Hypothalamus (tissue), 51 donors: ENCODE results near the gene IRF6.

ENCODE experiments used
- DNase-seq, 51 donors: peaks; one replicate each; lab custom pipeline; 2025; lab: John Stamatoyannopoulos, UW

Gene IRF6

DNA sequence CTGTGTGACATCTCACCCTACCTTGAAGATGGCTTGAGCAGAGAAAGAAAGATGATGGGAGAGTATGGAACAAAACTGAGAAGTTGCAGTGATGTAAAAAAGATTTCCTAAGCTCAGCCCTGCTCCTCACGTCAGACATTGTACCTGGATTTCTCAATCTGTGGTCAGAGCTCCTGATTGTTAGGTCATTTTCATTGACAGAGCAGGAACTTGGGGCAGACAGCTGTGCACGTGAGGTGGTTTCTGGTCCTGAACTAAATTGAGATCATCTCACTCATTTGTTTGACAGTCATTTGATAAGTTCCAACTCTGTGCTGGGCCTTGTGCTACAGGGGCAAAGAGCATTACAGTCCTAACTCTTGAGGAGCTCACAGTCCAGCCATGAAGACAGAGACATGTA, 39.9 kb downstream of the IRF6 start:
- no peak for DNase-seq

DNA sequence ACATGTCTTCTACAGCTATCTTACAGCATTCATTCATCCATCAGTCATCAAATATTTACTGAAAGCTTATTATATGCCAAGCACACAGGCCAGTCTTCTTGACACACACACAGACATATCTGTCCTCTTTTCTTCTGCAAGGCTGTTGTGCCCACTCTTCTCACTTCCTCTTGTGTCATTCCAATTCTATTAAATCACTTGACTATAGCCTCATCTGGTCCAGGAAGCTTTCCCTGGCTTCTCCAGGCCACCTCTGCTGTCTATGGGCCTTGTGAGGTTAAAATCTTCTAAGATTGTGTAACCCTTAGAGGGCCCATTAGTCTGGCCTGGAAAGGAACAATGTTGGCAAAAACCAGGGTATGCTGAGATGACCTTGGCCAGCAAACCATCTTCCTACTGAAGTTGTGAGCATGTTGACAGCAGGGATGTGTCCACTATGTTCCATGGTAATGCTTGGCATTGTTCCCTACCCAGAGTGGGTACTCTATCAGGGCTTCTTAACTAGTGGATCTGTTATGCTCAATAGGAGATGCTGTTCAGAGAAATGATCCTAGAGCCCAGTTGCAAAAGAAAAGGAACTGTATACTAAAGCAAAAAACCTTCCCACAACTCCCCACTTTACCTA, 44.8 kb downstream of the IRF6 start:
- DNase-seq, result no peak

DNA sequence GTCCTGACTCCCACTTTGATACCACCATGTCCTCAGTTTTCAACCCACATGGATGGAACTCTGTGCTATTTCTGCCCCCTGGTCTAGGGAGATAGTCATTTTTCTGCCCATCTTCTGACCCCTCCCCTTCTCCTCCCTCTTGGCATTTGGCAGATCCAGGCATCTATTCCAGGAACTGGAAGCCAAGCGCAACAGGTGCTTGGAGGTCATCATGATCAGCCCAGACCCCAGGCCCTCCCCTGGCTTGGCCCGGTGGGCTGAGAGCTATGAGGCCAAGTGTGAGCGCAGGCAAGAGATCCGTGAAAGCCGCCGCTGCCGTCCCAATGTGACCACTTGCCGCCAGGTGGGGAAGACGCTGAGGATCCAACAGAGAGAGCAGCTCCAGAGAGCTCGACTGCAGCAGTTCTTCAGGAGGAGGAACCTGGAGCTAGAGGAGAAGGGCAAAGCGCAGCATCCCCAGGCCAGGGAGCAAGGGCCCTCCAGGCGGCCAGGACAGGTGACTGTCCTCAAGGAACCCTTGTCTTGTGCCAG, 46.0 kb downstream of the IRF6 start:
- no peak for DNase-seq

DNA sequence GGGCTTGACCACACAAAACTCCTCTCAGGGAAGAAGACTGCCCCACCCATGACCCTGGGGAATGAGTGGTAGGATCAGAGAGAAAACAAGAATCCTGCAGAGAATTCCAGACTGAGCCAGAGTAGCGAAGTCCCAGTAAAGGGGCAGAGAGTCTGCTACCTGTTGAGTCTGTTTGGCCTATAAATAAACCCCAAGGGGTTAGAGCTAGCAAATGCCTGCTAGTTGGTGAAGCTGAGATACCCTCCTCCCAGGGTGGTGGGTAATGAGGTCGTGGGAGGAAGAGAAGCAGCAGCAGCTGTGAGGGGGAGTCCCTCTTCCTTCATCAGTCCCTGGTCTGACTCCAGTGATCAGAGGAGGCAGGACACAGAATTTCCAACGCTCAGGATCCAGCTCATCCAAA, 47.5 kb downstream of the IRF6 start:
- DNase-seq, result no peak

DNA sequence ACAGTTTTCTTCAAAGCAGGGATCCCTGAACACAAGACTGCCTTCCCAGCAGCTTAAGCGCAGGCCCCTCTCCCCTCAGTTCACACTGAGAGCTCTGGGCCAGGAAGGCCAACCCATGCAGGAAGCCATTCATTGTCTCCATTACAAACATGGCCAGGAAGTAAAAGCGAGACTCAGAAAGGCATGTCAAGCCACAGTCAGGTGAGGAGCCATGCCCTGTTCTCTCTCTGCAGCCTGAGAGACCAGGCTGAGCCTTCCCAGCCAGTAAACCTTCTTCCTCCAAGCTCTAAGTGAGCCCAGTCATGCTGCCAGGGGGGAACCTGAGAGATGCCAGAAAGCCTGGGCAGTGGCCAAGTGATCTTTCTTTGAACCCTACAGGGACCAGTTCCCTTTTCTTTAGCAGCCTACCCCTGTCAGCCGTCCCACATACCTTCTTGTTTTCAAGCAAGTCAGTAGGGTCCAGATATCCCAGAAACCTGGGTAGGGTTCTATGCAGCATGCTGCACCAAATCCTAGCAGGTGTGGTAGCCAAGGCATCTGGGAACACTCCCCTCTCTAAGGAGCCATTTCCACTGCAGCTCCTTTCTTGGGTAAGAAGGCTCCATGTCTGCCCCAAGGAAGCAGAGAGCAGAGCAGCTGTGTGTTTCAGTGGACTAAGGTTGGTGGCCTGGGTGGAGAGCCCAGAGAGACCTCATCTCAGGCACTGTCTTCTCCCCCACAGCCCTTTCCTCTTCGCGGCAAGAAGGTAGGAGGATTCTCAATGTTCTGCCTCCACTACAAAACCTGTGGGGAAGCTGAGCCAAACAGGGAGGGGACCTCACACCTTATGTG, 49.1 kb downstream of the IRF6 start:
- DNase-seq, result peak in 17 of 51 donors; percentile 3 to 50 (median 12)

DNA sequence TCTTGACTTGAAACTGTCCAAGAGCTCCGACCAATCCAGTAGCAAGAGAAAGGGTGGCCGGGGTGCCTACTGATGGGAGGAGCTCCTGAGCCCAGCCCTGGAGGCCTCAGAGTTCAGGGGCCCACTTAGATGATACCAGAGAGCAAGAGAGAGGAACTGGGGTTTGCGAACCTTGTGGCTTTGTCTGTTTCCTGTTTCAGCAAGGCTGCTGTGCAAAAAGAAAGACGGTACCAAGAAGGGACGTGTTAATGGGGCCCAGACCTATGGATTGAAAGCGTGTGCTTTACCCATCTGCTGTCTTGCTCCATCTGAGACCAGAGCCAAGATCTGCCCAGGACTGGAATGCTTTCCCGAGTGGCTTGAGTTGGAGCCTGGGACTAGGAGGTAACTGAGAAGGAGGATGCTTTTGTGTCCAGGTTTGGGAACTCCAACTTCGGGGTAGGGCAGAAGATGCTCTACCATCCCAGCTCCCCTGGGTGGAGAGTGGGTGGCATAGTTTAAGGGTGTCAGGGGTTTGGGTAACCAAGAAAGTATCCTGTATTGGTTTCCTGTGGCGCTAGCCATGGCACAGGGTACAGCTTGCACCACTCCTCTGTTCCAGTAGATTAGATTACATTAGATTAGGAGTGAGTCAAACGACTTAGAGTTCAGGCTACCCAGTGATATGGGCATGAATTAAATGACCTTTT, 49.9 kb downstream of the IRF6 start, which contains the start of gene TRAF3IP3:
TRAF3IP3 (plus strand) TSS at position 128 of the 689 bp plus-strand sequence. CDS start 3,987 bp downstream, outside the sequence.
- peak in 13 of 51 donors; percentile 6 to 35 (median 16) for DNase-seq

DNA sequence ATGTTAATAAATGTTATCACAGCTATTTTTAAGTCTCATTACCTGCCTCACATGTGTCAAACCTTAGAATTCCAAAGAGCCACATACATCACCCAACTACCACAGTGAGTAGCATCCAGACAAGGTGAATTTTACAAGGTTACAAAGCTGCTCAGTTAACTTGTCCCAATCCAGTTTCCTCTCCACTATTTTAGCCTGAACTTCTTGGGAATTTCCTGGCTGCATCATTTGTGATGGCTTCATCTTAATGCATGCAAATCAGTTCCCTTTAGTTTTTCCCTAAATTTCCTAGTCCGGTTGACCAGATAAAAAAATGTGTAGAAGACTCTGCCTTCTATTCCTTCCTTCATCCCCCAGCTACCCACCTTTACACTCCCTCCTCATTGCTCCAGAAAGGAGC, 50.7 kb downstream of the IRF6 start:
- no peak for DNase-seq

DNA sequence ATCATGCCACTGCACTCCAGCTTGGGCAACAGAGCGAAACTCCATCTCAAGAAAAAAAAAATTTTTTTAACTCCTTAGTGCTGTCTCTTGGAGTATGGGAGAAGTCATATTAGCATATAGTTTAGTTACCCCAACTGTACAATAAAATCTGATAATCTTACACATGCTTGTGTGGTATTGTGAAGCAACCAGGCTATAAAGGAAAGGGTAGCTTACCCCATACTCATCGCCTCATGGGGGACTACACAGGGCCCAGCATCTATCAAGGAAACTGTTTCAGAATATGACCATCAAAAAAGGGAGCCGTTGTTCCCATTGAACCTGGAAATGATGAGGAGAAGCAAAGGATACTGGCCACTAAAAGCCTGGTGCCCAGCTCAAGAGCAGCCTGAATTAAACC, 53.1 kb downstream of the IRF6 start:
- DNase-seq, result no peak

DNA sequence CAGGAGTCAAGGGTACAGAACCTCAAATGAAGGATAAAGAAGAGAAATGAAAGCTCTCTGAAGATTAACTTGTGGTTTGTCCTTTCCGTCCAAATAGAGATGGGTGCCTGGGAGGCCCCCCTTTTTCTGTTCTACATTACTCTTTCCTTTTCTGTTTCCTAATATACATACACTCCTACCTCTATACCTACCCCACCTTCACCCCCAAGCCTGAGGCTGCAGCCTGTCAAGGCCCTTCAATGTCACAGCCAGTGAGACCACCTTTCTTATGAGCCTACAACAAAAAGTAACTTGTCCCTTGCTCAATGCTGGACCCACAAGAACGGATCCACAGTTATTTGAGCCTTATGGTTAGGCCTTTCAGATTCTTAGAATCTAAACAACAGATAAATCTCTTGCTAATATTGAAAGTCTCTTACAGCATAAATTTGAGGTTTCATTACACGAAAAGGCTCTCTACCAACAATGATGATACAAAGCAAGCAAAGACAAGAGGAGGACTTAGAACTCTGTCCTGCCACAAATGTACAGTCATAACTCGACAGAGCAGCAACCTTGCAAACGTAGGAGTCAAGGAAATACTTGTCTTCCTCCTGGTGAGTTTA, 54.2 kb downstream of the IRF6 start:
- DNase-seq, result no peak

DNA sequence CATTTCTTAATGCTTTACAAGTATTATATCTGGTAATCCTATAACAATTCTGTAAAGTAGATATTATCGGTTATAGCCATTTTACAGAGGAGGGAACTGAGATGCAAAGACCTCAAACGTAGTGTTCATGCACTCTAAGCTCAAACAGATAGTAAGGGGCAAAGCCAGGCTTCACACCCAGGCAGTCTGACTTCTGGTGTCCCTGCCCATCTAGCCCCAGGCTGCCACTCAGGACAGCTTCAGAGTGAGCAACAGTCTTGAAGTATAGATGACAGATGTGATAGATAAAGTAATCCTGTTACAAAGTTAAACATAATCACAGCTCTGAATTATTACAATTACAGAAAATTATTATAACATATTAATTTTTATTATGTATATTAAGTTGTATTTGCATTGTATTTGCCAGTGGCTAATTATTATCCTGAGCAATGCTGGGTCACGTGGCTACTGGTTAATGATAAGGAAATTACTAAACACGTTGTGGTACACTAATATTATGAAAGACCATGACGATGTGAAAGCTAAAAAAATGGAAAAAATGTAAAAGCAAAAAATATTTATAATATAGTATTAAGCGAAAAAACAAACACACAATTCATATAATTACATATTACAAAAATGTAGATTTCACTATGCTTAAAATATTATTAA, 56.1 kb downstream of the IRF6 start:
- DNase-seq, result no peak

DNA sequence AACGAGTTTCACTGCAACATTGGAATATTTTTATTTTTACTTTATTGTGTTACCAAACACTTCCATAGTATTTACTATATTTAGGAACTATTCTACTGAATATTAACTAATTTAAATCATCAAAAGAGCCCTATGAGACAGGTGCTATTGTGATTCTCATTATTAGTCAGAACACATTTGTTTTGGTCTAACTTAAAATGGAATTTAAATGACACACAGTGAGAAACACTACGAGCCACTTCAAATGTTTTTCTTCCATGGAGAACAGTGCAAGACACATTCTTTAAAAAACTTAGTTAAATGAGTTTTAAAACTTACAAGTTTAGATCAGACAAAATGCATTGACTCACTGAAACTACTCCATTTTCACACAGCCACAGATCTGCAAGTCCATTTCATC, 56.7 kb downstream of the IRF6 start:
- no peak for DNase-seq

DNA sequence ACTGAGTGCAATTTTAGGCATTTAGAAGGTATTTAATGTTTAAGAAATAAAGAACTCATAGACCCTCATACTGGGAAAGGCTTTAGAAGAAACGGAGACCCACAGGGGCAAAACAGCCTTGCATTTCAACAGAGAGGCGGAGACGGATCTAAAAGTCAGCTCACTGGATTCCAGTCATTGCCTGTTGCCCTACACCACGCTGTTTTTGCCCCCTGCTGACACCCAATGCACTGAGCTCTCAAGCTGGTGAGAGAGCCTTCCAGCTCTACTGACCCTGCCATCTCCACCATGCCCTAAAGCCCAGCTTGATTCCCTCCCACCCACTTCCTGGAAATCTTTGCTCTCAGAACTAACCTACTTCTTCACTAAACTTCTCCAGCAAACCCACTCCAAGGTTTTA, 57.3 kb downstream of the IRF6 start:
- no peak for DNase-seq

DNA sequence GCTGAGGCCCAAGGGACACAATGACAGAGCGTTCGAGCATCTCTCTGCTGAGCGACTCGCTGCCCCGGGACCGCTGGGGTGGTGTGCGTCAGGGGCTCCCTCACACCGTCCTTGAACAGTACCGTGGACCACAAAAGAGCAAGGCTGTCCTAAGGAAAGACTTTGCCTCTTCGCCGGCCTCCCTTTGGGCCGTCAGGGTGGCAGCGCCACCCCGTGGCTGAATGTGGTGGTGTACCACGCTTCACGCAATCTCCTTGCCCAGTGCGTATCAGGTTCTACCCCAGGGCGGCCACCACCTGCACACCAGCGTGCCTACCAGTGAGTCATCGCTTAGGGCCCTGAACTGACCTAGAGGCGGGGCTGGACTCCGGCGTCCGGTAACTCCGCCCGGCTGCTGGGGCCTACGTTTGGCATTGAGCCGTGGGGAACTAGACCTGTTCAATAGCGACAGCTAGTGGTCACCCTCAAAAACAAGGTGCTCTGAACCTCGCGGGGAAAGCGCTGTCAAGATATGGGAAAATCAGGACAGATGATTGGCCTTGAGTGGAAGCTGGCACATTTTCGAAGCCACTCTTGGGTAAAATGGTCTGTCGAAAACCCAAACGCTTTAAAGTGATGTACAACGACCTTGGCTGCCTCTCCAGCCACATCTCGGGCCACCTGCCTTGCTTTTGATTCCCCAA, 58.2 kb downstream of the IRF6 start:
- peak; percentile 28 to 88 (median 73) for DNase-seq

DNA sequence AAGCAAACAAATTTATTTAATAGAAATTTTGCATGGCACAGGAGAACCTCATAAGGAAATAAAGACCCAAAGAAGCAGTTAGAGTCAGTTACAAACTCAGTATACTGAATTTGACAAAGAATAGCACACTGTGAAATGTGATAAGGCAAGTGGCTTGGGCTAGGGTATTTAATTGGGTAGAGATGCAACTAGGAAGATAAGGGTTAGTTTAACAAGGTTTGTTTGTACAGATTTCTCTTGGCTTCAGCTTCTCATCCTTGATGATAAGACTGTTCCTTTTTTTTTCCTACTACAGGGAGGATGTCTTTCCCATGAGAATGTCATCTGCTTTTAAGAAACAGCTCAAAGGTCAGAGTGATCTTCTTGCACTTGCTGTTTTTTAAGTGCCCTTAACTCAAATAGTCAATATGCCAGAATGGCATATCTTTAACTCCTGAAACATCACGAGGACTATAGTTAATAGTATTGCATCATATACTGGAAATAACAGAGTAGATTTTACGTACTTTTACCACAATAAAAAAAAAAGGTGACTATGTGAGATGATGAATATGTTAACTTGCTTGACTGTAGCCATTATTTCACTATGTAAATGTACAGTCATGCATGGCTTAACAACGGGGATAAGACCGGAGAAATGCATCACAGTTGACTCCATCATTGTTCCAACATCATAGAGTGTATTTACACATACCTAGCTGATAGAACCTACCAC, 59.3 kb downstream of the IRF6 start:
- DNase-seq, result no peak

DNA sequence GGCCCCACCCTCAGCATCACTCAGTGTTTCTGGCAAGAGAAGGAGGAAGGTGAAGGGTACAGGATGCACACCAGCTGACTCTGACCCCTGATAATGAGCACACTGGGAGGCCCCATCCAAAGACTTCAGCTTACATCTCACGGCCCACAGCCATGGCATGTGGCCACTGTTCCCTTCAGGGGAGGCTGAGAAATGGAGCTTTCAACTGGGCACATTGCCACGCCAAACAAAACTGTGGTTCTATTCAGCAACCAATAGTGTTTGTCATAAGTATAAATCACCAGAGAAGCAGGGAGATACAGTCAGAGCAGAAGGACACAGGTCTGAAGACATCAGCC, 62.8 kb downstream of the IRF6 start:
- peak in 10 of 51 donors; percentile 3 to 38 (median 16) for DNase-seq

DNA sequence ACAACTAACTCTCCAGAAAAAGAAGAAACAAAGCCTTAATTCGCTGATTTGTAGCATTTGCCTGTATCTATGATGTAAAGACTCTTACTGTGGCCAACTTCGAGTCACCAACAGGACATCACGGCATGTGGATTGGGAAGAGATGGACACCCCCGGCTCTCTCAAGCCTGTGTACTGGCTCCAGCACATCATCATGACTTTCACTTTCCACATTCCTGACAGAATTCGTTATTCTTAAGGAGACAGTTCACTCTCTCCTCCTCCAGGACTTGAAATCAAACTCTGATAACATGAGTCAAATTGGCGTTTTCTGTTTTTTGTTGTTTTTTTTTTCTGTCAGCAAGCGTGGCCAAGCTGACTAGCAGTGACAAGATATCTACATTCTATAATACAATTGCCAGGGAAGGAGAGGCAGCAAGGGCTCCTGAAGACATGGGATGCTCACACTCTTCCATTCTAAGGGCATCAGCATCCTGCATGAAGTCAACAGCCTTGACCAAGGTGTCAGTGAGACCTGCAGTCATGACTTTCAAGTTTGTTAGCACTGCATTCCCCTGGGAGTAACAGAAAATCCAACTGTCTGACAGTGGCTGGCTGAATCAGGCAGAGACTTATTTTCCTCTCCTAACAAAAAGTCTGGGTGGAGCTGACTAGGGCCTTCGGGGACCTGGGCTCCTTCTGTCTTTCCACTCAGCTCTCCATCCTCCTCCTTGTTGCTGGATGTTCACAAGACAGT, 63.4 kb downstream of the IRF6 start:
- peak in 2 of 51 donors; percentile 26 to 38 for DNase-seq

DNA sequence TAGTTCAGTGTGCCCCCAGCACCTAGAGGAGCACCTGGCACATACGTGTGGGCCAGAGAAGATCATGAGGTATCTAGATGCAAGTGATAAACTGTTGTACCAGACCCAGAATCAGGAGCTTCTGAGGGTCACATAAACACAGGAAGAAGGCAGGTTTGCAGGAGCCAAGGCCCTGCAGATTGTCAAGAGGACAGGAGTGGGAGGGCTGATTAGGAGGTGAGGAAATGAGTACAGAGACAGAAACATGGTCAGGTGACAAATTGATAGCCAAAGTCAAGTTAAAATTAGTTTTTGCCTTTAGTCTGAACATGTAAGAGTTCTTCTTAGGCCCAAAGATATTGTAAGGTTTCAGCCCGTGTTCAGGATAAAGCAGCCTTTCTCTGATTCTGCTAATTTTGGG, 64.1 kb downstream of the IRF6 start:
- DNase-seq, result no peak

DNA sequence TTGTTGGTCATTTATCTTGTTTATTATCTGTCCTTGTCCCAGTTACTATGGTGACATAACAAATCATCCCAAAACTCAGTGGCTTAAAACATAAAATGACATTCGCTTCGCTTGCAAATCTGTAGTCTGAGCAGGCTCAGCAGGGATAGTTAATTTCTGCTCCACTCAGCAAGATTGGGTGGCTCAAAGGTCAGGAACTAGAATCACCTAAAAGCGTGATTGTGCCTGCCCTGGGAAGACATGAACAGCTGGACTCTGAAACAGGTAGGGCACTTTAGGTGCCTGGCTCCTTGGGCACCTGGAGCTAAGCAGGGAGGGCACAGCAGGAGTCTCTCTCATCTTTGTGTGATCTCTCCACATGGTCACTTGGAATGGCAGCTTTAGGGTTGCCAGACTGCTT, 64.7 kb downstream of the IRF6 start:
- DNase-seq, result no peak

DNA sequence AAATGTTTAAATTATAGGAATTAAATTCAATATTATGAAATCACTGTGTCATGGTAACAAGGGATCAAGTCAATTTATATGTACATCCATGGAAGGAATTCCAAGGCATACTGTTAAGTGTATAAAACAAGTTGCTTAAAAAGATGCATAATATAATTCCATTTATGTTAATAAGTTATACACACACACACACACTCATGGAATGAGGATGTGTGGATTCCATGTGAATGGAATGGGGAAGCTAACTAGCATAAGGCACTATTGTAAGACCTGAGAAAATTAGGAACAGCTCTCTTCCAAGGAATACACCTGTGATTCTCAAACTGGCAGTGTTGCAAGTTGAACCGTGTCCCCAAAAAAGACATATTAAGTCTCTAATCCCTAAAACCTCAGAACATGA, 67.7 kb downstream of the IRF6 start:
- no peak for DNase-seq
